RWPE2 (cell line): ENCODE results near the gene PYGM.
A peak's percentile ranks its signal among the peaks of the same experiment; 100 is the strongest.

ENCODE experiments used
- ATAC-seq: fragments of 200-7000 bp; cut with Tn5 transposase; 3 replicates; pipeline ENCODE4 v1.9.1; 2021; ENCODE audit warnings: low read depth
- DNase-seq: peaks from one replicate; pipeline ENCODE4 v3.0.0-alpha.2; 2020; ENCODE audit warnings: low spot score
- H3K27ac ChIP-seq: fragments of 450-650 bp; 2 replicates; pipeline ENCODE4 v1.5.1; 2017; ENCODE audit warnings: mild to moderate bottlenecking; ENCODE audit not compliant: poor library complexity, severe bottlenecking
- H3K27me3 ChIP-seq: fragments of 250-450 bp; sonication (Bioruptor Pico); 2 replicates; pipeline ENCODE4 v1.5.1; 2021; ENCODE audit warnings: mild to moderate bottlenecking, moderate library complexity; ENCODE audit not compliant: insufficient read depth, poor library complexity, severe bottlenecking
- H3K36me3 ChIP-seq: fragments of 250-450 bp; sonication (Bioruptor Pico); 2 replicates; pipeline ENCODE4 v1.5.1; 2020; ENCODE audit warnings: low read depth, mild to moderate bottlenecking, moderate library complexity
- H3K4me1 ChIP-seq: fragments of 250-450 bp; sonication (Bioruptor Pico); 2 replicates; pipeline ENCODE4 v1.5.1; 2021; ENCODE audit warnings: mild to moderate bottlenecking, moderate library complexity; ENCODE audit not compliant: insufficient read depth, poor library complexity, severe bottlenecking
- H3K4me3 ChIP-seq: fragments of 250-450 bp; sonication (Bioruptor Pico); 2 replicates; pipeline ENCODE4 v1.5.1; 2021; ENCODE audit warnings: mild to moderate bottlenecking, moderate library complexity; ENCODE audit not compliant: severe bottlenecking
- H3K9me3 ChIP-seq: fragments of 250-450 bp; sonication (Bioruptor Pico); 2 replicates; pipeline ENCODE4 v1.5.1; 2021; ENCODE audit warnings: mild to moderate bottlenecking, moderate library complexity; ENCODE audit not compliant: severe bottlenecking
- TF ChIP-seq, protein P1 (sequence below): fragments of 450-650 bp; IDR thresholded peaks from one replicate; pipeline ENCODE4 v1.5.1; 2017; ENCODE audit warnings: mild to moderate bottlenecking, moderate library complexity; ENCODE audit not compliant: poor library complexity, severe bottlenecking

PYGM gene

DNA sequence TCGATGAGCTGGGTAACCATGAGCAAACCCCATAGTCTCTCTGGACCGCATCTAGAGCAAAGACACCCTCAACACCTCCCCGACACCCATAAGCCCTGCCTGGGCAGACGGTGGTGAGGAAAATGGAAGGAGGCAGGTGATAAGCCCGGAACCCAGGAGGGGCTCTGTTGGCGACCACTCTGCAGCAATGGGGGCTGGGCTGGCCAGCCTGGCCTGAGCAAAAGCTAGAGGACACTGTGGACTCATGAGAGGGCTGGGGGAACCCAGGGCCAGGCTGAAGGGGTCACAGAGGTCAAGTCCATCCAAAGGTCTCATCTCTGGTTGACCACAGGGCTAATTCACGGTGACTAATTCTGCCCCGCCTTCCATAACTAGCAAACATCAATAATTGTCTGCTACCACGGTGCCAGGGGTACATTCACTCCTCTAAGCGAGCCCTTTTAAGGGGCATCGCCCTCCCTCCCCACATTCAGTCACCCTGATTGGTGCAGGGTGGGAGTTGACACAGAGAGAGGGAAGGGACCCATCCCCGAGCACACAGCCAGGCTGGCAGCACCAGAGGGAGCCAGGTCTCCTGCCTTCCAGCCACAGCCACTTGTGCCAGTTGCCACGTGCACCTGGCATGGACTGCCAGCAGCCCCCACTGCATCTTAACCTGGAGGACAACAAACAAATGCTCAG is 4.0 kb downstream of the PYGM start:
- no peaks in the 10 kb centered on the region for H3K27me3 ChIP-seq
- no peak overlapping the region for H3K4me3 ChIP-seq
- H3K36me3 ChIP-seq, result no peaks in the 10 kb centered on the region
- TF ChIP-seq, protein P1, sequence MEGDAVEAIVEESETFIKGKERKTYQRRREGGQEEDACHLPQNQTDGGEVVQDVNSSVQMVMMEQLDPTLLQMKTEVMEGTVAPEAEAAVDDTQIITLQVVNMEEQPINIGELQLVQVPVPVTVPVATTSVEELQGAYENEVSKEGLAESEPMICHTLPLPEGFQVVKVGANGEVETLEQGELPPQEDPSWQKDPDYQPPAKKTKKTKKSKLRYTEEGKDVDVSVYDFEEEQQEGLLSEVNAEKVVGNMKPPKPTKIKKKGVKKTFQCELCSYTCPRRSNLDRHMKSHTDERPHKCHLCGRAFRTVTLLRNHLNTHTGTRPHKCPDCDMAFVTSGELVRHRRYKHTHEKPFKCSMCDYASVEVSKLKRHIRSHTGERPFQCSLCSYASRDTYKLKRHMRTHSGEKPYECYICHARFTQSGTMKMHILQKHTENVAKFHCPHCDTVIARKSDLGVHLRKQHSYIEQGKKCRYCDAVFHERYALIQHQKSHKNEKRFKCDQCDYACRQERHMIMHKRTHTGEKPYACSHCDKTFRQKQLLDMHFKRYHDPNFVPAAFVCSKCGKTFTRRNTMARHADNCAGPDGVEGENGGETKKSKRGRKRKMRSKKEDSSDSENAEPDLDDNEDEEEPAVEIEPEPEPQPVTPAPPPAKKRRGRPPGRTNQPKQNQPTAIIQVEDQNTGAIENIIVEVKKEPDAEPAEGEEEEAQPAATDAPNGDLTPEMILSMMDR, result no peak
- H3K27ac ChIP-seq, result no peak overlapping the region
- H3K9me3 ChIP-seq, result no peaks in the 10 kb centered on the region
- ATAC-seq (no peak), DNase-seq (no peak)
- H3K4me1 ChIP-seq, result no peaks in the 10 kb centered on the region

DNA sequence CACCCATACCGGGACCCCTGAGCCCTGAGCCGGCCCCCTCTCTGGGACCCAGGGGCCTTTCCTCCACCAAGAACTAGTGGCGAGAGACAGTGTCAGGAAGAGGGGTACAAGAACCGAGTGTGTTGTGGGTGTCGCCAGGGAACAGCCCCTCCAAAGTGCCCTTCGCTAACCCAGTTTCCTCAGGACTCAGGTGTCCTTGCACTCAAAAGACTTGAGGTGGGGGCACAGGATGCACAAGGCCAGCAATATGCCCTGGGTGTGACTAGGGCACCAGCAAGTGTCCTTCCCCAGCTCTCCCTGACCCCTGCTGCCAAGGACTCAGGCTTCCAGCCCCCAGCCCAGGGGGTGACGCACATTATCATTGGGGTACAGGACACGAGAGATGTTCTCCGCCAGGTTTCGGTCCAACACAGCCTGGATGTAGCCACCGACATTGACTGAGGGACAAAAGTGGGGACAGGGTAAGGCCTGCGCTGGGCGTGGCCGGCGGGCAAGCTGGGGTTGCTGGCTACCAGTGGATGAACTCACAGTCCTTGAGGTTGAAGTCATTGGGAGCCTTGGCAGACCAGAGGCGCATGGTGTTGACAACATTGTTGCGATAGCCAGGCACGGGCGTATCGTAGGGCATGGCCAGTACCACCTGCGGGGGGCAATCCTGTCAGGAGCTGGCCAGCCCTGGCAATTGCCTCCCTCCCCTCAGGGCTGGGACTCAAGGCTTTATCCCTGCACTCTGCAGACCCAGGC is 4.7 kb downstream of the PYGM start:
- H3K36me3 ChIP-seq, result no peaks in the 10 kb centered on the region
- no peaks in the 10 kb centered on the region for H3K27me3 ChIP-seq
- no peak overlapping the region for H3K27ac ChIP-seq
- TF ChIP-seq, protein P1, result no peak
- no peaks in the 10 kb centered on the region for H3K4me1 ChIP-seq
- ATAC-seq (no peak), DNase-seq (peak; percentile 53)
- no peak overlapping the region for H3K4me3 ChIP-seq
- H3K9me3 ChIP-seq, result no peaks in the 10 kb centered on the region

DNA sequence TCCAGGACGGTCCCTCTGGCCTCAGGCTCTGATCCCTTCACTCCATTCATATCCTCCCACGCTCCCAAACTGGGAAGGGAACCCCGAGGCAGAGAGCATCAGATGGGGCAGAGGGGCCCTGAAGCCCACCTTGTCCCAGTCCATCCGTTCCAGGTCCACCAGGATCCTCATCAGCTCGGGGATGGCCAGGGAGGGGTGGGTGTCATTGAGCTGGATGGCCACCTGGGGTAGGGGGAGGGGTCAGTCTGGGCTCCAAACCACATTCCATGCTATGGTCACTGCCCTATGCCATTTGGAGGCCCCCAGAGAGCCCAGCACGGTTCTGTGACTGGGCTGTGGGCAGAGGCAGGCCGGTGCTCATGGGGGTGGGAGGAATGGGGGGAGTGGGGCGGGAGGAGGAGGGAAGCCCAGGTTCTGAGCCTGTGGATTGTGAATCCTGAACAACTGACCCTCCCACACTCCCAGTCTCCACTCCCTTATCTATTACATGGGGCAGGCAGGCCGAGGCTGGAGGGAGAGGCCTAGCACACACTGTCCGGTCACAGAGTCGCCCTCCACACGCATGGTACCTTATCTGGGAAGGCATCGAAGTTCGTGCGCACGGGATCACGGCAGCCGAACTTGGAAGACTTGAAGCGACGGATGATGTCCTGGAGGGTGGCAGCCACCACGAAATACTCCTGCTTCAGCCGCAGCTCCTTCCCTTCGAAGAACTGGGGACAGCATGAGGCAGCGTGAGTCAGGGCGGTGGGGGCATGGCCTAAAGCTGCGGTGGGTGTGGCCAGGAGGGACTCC is 5.5 kb downstream of the PYGM start:
- H3K27ac ChIP-seq, result no peak overlapping the region
- ATAC-seq (no peak), DNase-seq (peak; percentile 57)
- TF ChIP-seq, protein P1, result no peak
- no peak overlapping the region for H3K4me3 ChIP-seq
- no peaks in the 10 kb centered on the region for H3K36me3 ChIP-seq
- no peaks in the 10 kb centered on the region for H3K27me3 ChIP-seq
- H3K9me3 ChIP-seq, result no peaks in the 10 kb centered on the region
- no peaks in the 10 kb centered on the region for H3K4me1 ChIP-seq

DNA sequence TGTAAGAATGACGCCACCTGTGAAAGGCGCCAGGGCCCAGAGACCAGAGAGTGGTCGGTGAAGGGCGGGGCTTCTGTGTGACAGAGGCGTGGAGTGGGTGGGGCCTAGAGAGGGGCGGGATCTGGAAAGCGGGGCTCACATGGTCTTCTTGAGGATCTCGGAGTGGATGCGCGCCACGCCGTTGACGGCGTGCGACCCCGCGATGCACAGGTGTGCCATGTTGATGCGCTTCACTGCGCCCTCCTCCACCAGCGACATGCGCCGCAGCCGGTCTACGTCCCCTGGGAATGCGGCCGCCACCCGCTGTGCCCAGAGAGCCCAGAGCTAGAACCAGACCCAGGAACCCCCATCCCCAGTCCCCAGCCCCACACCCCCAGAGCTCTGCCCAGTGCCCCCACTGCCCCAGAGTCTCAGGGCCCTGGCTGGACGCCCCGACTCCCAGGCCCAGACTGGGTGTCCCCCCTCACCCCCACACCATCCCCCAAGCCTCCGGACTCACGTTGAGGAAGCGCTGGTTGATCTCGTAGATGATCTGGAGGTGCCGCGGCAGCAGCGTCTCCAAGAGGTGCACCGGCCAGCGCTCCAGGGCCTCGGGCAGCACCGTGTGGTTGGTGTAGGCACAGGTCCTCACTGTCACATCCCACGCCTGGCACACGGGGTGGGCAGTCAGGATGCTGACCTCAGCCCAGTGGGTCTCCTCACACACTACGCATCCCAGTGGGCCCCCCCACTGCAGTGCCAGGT is 6.2 kb downstream of the PYGM start:
- no peak for ATAC-seq
- TF ChIP-seq, protein P1, result no peak
- Histone ChIP-seq H3K27ac (no peak overlapping the region), H3K27me3 (no peaks in the 10 kb centered on the region), H3K4me3 (no peak overlapping the region), H3K9me3 (no peaks in the 10 kb centered on the region), H3K4me1 (peaks cover 4% of the 10 kb centered on the region), H3K36me3 (no peaks in the 10 kb centered on the region)
- peak; percentile 66 for DNase-seq
